DMS79 treated with DMSO at 0.1 percent for 48 hours (cell line): Measurements from ENCODE around the gene LAMA4.
A peak's percentile ranks its signal among the peaks of the same experiment; 100 is the strongest.
"Not testable (repeated sequence)": the region's sequence is repeated elsewhere in the genome, so short reads cannot be mapped to it uniquely, and the experiment has no call there.

Experiments used
- DNase-seq: peaks from one replicate; lab custom pipeline; 2025; lab: John Stamatoyannopoulos, UW

Gene LAMA4

DNA sequence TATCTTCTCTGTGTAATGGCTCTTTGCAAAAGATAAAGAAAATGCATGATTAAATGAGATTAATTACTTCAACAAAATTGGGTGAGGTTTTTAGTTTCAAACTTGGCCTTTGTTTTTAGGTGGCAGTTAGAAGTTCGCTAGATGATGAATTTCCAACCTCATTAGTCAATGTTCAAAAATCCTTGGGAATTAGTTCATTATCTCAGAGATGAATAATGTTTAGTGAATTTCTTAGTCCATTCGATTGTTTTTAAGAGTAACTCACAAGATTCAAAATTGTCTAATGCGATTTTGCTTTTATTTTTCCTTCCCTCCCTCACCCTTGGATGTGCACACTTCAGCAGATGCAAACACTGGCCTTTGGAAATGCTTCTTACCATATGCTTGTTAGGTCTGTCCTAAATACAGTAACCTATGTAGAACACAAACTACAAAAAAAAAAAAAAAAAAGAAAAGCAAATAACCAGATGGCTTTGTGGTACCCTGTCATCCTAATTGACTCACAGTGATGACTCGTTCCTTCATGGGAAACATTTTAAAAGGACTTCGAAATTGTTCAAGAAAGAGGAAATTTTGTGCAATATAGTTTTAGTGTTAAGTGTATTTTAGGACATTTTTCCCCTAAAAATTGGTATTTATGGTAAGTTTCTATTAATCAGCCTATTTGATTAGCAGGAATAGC lies 100.3 kb downstream of the LAMA4 start:
- no peak for DNase-seq

- DNase-seq = peak; percentile 25
Observed at GRCh38 chr6:112150363-112150762, 104.0 kb downstream of the LAMA4 start.

DNA sequence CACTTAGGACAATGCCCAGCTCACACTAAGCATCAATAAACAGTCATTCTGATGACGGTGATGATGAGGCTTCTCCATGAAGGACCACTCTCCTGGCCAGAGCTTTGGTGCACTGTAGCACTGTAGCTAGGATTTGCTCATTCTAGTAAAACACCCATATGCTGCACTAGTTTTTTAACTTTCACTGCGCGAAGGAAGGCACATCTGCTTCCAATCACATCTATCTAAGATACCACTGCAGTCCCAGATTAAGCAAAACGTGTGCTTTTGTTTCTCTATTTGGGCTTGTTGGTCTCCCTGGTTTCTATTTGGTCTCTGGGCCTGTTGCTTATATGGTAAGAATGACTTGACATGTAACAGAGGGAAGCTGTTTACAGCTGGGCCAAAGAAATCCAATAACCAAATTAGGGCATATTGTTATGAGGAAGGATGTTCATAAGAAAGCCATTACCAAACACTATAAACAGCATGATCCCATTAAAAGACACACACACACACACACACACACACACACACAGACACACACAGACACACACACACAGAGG lies 104.6 kb downstream of the LAMA4 start:
- peak; percentile 8 for DNase-seq

- peak; percentile 36 for DNase-seq
Observed at GRCh38 chr6:112149236-112149635, 105.1 kb downstream of the LAMA4 start.

GRCh38 chr6:112148103-112148502 lies 106.3 kb downstream of the LAMA4 start:
- DNase-seq = no peak

GRCh38 chr6:112145080-112145573 lies 109.2 kb downstream of the LAMA4 start:
- no peak for DNase-seq

- no peak for DNase-seq
Observed at GRCh38 chr6:112144145-112144926, 110.0 kb downstream of the LAMA4 start.

GRCh38 chr6:112141707-112142106 lies 112.7 kb downstream of the LAMA4 start:
- DNase-seq = no peak

DNA sequence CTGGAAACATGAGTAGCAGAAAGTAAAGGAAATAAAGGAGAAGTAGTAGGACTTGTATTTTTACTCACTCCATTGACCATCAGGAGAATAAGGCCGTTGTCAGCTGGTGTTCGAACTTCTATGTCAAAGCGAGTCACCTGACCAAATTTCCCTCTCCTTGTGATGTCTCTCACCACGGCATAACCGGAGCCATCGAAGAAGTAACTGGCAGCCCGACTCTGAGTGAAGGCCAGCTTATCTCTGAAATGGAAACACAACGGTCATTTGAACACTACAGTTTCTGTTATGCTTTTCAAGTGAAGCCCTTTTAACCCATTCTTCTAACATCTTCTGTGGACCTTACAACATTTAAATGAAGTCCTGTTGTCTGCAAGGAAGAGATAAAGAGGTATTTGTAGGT lies 115.3 kb downstream of the LAMA4 start:
- DNase-seq = no peak

DNA sequence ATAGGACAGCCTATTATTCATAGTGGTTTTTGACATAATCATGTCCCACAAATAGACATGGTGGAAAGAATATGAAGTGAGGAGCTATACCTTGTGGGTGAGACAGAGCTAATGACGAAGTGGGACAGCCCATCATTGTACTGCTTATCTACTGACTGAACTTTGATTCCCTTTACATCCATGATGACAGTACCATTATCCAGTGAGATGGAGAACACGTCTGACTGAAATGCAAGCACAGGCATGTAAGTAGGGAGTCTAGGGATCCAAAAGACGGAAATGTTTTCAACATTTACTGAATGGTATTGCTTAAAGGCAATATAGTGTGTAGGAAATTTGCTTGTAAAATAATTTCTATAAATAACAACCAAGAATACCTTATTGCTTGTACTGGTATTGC lies 123.5 kb downstream of the LAMA4 start:
- DNase-seq = no peak

DNA sequence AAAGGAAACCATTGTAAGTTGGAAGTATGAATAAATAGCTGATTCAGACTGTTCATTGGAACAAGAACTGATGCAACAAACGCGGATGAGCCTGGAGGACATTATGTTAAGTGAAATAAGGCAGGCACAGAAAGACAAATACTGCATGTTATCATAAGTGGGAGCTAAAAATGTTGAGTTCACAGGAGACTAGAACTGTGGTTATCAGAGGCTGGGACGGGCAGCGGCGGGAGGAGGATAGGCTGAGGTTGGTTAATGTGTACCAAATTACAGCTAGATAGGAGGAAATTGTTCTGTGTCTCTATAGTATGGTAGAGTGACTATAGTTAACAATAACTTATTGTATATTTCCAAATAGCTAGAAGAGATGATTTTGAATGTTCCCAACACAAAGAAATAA lies 126.2 kb downstream of the LAMA4 start:
- no peak for DNase-seq

DNA sequence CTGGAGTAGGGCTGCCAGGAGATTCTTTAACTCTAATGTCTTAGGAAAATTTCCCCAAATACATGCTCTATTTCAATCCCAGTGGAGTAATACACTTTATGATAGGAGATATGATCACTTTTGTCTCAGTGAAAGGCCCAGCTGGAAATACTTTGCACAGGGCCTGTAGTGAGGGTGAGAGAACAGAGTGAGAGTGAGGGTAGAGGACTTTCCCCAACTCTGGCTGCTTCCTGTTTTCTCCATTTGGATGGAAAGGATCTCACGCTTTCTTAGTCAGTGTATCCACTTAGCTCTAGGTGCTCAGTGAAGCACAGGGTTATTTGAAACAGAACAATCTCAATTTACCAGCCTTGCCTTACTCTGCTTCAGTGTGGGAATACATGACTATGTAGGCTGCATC lies 130.4 kb downstream of the LAMA4 start:
- DNase-seq = no peak

GRCh38 chr6:112122756-112123155 lies 131.6 kb downstream of the LAMA4 start:
- DNase-seq = no peak

- DNase-seq = no peak
Observed at GRCh38 chr6:112118034-112118433, 136.3 kb downstream of the LAMA4 start.

DNA sequence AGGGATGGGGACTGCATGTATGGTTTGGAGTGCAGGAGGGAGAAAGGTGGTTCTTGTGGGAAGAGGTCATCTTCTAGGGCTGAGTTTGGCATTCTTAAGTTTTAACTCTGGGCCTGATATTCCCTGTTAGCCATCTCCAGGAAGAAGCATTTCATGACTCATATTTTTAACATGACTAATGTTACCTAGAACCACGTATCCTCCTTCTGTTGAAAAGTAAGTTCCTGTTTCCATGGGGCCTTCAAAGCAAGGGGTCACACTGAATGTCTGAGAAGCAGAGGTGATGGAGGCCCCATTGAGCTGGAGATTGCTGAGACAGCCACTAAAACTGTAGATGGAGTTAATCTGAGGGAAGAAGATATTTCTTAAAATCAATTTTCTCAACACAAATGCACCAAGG lies 136.8 kb downstream of the LAMA4 start:
- DNase-seq = no peak

GRCh38 chr6:112116221-112116620 lies 138.1 kb downstream of the LAMA4 start:
- no peak for DNase-seq

DNA sequence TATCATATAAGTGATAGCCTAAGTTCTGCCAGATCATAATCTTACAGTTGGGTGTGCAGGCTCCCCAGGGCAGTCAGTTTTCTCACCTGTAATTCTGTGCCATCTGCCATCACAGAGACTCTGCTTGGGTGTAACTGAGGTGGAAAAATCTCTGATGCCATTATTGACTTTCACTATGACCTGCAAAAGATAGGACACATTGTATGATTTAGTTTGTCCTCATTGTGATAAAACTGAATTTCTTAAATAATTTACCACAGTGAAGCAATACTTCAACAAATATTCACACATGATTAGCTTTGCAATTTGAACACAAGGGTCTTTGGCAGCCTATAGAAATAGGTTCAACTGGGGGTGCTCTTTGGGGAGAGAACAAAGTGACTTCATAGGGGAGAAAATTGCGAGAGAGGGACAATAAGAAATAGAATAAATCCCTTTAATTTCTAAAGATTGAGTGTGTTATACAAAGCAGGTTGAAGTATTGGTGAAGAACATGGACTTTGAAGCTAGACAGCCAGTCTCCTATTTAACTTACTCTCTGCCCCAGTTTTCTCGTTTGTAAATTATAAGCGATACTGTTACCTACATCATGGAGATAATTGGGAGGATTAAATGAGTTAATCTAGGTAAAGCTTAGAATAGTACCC lies 139.7 kb downstream of the LAMA4 start:
- no peak for DNase-seq

DNA sequence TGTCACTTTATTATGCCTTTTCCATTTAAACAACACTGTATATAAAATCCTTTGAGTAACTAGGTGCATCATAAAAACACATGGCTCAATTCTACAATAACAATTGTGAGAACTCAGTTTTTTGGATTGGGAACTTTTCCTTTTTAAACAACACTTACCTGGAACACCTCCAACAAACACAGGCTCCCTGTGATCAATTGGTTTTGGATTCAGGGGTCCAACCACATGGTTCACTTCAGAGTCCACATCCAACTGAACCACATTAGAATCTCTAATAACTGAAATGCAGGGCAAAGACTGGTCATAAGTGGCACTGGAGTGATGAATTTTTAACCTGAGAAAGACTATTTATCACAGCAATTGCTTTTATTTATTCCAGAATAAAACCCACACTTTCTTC lies 140.4 kb downstream of the LAMA4 start:
- DNase-seq = no peak

DNA sequence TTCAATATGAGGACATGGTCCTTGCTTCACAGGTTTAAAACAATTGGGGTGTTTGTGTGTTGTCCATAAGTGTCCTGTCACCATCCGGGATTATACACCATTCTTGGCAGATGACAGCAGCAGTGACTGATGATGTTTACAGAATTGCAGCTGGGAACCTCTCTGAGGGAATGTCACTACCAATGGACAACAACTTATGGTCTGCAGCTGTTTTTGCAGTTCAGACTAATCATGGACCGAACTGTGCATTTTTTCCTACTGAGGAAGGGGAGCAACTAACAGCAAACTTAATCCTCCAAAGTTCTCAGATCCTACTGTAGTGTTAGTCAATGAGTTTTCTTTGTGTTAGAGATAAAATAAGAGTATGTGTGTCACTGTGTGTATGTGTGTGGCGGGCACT lies 140.9 kb downstream of the LAMA4 start:
- DNase-seq = no peak

DNA sequence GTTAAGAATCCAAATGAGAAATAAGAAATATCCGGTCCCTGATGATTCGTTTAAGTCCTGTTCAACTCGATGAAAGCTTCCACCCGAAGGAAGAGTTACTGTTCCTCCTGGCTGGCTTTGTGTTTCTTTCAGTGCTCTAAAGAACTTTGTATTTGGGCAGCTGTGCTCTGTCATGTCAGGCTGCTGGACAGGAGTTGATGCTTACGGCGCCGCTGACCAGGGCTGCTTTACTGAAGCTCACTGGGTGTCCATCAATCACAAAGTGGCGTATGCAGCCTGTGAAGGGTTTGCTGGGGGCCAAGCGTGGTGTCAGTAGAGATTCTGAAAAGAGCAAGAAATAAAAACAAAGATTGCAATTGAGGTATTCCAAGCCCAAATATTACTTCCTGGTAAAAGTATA lies 145.1 kb downstream of the LAMA4 start:
- no peak for DNase-seq

- DNase-seq = no peak
Observed at GRCh38 chr6:112106562-112106961, 147.8 kb downstream of the LAMA4 start.

DNA sequence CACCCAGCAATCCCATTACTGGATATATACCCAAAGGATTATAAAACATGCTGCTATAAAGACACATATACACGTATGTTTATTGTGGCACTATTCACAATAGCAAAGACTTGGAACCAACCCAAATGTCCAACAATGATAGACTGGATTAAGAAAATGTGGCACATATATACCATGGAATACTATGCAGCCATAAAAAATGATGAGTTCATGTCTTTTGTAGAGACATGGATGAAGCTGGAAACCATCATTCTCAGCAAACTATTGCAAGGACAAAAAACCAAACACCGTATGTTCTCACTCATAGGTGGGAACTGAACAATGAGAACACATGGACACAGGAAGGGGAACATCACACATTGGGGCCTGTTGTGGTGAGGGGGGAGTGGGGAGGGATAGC lies 148.3 kb downstream of the LAMA4 start:
- not testable (repeated sequence) for DNase-seq

- no peak for DNase-seq
Observed at GRCh38 chr6:112100561-112100960, 153.8 kb downstream of the LAMA4 start.
